NCI-H510A (cell line): Measurements from ENCODE around the gene SYNGR3.
"Not testable (repeated sequence)": the region's sequence is repeated elsewhere in the genome, so short reads cannot be mapped to it uniquely, and the experiment has no call there.

ENCODE experiments used
- DNase-seq: peaks from one replicate; lab custom pipeline; 2025; lab: John Stamatoyannopoulos, UW

SYNGR3 gene

GRCh38 chr16:2009164-2009711 lies 19.5 kb downstream of the SYNGR3 start:
- no peak for DNase-seq

GRCh38 chr16:2009791-2010510 lies 20.2 kb downstream of the SYNGR3 start, which contains the start of gene ZNF598:
Gene ZNF598, minus strand, starts transcription at chr16:2009821.
- peak; percentile 59 for DNase-seq

DNA sequence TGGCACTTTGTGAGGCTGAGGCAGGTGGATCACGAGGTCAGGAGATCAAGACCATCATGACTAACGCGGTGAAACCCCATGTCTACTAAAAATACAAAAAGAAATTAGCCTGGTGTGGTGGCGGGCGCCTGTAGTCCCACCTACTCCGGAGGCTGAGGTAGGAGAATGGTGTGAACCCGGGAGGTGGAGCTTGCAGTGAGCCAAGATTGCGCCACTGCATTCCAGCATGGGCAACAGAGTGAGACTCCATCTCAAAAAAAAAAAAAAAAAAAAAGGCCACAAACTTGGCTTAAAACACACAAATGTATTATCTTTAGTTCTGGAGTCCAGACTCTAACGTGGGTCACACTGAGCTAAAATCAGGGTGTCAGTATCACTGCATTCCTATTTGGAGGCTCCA lies 22.0 kb downstream of the SYNGR3 start:
- not testable (repeated sequence) for DNase-seq

DNA sequence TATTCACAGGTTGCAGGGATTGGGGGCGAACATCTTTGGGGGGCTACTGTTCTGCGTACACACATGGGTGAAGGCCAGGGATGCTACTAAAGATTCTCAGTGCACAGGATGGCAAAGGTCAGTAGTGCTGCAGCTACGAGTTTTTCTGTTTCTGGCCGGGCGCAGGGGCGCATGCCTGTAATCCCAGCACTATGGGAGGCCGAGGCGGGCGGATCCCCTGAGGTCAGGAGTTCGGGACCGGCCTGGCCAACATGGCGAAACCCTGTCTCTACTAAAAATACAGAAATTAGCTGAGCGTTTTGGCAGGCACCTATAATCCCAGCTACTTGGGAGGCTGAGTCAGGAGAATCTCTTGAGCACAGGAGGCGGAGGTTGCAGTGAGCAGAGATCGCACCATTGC lies 23.8 kb downstream of the SYNGR3 start:
- no peak for DNase-seq

DNA sequence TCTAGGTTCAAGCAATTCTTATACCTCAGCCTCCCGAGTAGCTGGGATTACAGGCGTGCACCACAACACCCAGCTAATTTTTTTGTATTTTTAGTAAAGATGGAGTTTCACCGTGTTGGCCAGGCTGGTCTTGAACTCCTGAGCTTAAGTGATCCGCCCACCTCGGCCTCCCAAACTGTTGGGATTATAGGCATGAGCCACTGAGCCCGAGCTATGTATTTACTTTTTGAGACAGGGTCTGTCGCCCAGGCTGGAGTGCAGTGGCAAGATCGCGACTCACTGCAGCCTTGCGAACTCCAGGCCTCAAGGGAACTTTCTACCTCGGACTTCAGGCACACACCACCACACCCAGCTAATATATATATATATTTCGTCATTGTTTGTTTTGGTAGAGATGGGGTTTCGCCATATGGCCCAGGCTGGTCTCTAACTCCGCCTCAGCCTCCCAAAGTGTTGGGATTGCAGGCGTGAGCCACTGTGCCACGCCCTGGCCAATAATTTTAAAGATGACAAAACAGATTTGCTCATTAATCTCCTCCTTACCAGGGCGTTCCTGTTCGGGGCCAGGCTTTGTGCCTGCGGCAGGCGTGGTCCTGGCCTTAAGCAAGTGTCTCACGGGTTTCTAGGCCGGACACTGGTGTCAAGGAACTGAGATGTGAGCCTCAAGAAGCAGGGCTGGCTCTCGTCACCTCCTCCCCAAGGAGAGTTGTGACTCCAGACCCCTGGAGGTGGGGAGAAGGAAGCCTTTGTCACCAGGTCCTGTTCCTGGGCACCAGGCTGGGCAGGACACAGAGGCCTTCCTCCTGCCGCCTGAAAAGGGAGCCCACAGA lies 25.6 kb downstream of the SYNGR3 start:
- no peak for DNase-seq

DNA sequence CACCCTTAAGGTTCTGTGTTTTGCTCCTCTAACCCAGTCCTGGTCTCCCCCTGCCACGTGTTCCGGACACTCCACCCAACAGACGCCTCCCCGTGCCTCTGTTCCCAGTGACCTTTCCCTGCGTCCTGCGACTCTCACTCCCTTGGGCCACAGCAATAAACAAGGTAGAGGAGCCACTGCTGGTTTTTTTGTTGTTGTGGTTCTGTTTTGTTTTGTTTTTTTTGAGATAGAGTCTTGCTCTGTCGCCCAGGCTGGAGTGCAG lies 26.1 kb downstream of the SYNGR3 start:
- DNase-seq, result no peak

DNA sequence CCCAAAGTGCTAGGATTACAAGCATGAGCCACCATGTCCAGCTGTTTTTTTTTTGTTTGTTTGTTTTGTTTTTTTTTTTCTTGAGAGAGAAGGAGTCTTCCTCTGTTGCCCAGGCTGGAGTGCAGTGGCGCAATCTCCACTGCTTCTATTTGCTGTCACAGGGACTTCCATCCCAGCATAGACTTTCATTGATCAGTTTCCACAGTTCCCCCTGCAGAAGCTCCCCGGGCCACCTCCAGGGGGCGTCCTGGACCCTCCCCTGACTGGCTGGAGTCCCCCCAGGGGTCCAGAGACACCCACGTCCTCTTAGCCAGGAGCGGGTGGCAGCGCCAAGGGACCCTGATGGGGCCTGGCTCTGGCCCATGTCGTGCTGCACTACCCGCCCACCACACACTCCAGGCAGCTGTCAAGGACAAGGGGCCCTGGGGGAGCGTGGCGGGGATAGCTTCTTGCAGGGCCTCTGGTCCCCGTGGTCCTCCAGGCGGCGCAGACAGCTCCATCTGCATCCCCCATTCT lies 26.7 kb downstream of the SYNGR3 start:
- DNase-seq, result no peak

DNA sequence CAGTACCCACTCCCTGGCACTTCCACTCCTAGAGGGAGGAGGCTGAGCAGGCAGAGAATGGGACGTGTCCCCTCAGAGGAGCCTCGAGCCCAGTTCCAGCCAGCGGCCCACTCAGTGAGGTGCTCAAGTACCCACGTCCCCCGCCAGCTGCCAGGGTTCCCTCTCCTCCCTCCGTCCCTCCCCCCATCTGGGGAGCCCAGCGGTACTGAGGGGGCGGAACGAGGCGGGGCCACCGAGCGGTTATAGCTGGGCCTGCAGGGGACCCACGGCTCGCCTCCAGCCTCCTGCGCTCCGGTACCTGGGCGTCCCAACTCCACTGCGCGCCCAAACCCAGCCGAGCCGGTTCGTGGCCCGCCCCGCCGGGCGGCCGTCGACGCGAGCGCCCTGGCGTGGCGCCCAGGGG lies 29.7 kb downstream of the SYNGR3 start, which contains the start of gene NPW:
Gene NPW (plus strand): TSS at position 268 of the 403 bp plus-strand sequence.
- no peak for DNase-seq

GRCh38 chr16:2019921-2020831 lies 30.4 kb downstream of the SYNGR3 start:
- no peak for DNase-seq

- no peak for DNase-seq
Observed at GRCh38 chr16:2022723-2023091, 32.9 kb downstream of the SYNGR3 start.

DNA sequence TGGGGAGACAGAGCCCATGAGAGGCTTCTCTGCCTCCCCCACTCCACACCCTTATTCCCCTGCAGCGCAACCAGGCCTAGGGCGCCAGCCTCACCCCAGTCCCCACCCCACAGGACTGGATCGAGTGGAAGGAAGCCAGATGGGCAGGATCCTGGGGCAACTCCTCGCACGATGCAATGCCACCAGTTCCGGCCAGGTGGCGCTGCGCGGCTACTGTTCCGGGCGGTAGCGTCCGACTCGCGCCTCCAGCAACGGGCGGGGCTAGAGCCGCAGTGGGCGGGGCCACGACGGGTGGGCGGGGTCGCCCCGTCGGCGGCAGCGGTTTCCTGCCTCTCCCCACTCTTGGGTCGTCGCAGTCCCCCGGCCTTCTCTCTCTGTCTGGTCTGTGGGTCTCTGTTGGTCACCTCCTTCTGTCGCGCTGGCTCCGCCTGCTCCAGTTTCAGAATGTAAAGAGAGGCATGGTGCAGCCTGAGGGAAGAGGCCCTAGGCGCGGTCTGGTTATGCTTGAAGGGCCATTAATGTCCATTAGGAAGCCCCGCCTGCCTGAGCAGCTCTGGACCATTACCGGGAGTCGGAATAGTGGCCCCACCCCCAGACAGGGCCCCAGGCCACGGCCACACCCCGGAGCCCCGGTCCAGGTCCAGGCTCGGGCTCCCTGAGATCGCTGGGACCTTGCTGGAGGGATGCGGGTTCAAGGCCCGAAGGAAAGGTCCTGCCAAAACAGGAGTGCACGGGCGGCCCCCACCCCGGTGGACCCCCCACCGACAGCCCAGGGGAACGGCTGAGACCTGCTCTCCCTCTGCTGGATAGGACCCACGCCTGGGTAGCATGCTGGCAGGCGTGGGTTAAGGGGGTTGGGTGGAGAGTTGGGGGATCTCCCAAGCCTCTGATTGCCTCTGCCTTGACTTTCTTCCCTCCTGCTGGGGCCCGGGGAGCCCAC lies 33.6 kb downstream of the SYNGR3 start:
- DNase-seq, result no peak

GRCh38 chr16:2024032-2024420 lies 34.3 kb downstream of the SYNGR3 start:
- no peak for DNase-seq

GRCh38 chr16:2025251-2025650 lies 35.5 kb downstream of the SYNGR3 start:
- DNase-seq, result no peak

- no peak for DNase-seq
Observed at GRCh38 chr16:2025878-2026460, 36.2 kb downstream of the SYNGR3 start.

- DNase-seq, result no peak
Observed at GRCh38 chr16:2026461-2027023, 36.8 kb downstream of the SYNGR3 start, which contains the start of gene NHERF2. Gene NHERF2, plus strand, starts transcription at chr16:2026902. Its CDS starts 104 bp downstream, at chr16:2027006.

GRCh38 chr16:2027024-2028010 lies 37.5 kb downstream of the SYNGR3 start:
- no peak for DNase-seq

- DNase-seq, result no peak
Observed at GRCh38 chr16:2028146-2028545, 38.4 kb downstream of the SYNGR3 start.

GRCh38 chr16:2028620-2029220 lies 39.0 kb downstream of the SYNGR3 start:
- DNase-seq, result no peak
